GM23338 (cell line): ENCODE data around the gene KCNQ1OT1. TPM values are rescaled to one million over a fixed set of nuclear protein-coding genes. Genes with fewer than 3 reads are reported as not detected.

Experiments used
- CREB1 ChIP-seq: fragments of 250-450 bp; sonication (Bioruptor Pico); IDR thresholded peaks from 2 replicates; pipeline ENCODE4 v1.5.0; 2020; ENCODE audit warnings: low read depth, mild to moderate bottlenecking, moderate library complexity
- EZH2phosphoT487 ChIP-seq: fragments of 200-600 bp; sonication (generic); IDR thresholded peaks from one replicate; pipeline ENCODE4 v1.8.1; 2018; ENCODE audit warnings: antibody characterized with exemption; ENCODE audit not compliant: unreplicated experiment
- JUNB ChIP-seq: IDR thresholded peaks from one replicate; pipeline ENCODE4 v1.6.1; 2016; ENCODE audit warnings: antibody characterized with exemption; ENCODE audit not compliant: unreplicated experiment
- STAT1 ChIP-seq: IDR thresholded peaks from one replicate; pipeline ENCODE4 v1.6.1; 2016; ENCODE audit warnings: antibody characterized with exemption; ENCODE audit not compliant: unreplicated experiment
- ZNF331 ChIP-seq: fragments of 250-450 bp; sonication (Bioruptor Pico); IDR thresholded peaks from 2 replicates; pipeline ENCODE4 v1.5.0; 2020; ENCODE audit warnings: low read depth, mild to moderate bottlenecking, moderate library complexity
- polyA plus RNA-seq: library from polyadenylated mRNA; unstranded; fragments of >200 nt; fragmentation: Nextera tagmentation; extraction: Ambion mirVana; gene quantifications from 2 replicates; pipeline ENCODE4 v1.2.1, GENCODE V29; 2016
- total RNA-seq: library from RNA; depleted of rRNA; stranded (reverse); fragments of >200 nt; shearing (Covaris generic); gene quantifications from 2 replicates; pipeline ENCODE4 v1.2.3, GENCODE V29; 2014
- TF ChIP-seq, protein P1 (sequence below): fragments of 250-450 bp; sonication (Bioruptor Pico); IDR thresholded peaks from 2 replicates; pipeline ENCODE4 v1.5.0; 2020; ENCODE audit warnings: mild to moderate bottlenecking, moderate library complexity
- TF ChIP-seq, protein P2 (sequence below): IDR thresholded peaks from 2 replicates; pipeline ENCODE4 v1.6.1; 2016; ENCODE audit warnings: antibody characterized with exemption
- TF ChIP-seq, protein P3 (sequence below): IDR thresholded peaks from one replicate; pipeline ENCODE4 v1.6.1; 2018; ENCODE audit warnings: antibody characterized with exemption; ENCODE audit not compliant: unreplicated experiment

KCNQ1OT1 gene
- total and polyA plus RNA-seq, 2 experiments from 2014 or later = 1.5 to 4.2 TPM

DNA sequence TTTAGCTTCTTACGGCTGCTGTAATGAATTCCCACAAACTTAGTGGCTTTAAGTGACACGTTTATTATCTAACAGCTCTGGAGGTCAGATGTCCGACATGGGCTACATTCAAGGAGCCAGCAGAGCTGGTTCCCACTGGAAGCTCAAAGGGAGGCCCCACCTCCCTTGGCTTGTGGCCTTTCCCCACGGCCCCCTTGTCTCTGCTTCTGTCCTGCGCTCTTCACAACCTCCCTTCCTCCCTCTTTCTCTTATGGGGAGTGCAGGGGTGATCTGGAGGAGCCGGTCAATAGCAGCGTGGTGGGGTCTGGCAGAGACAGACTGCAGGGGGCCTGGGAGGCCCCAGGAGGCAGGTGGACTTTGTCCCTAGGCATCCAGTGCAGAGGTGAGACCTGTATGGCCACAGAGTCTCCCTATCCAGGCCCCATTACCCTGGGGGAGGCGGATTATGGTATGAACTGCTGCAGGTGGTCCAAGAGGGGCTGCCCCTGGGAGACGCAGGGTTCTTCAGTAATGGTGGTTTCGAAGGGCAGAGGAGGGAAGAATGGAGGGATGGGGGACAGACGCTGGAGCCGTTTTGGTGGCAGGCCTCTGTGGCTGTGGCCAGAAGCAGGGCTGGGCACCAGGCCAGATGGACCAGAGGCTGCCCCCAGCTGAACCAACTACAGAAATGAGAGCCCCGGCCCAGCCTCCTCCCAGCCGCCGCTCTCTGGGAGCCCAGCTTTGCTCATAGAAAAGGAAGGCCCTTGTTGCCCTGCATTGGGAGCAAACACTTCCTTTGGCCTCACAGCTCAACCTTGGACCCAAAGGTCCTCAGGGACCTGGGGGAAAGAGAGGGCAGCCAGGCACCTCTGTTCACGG lies 30.7 kb upstream of the KCNQ1OT1 start (continued):
- TF ChIP-seq, protein P1, sequence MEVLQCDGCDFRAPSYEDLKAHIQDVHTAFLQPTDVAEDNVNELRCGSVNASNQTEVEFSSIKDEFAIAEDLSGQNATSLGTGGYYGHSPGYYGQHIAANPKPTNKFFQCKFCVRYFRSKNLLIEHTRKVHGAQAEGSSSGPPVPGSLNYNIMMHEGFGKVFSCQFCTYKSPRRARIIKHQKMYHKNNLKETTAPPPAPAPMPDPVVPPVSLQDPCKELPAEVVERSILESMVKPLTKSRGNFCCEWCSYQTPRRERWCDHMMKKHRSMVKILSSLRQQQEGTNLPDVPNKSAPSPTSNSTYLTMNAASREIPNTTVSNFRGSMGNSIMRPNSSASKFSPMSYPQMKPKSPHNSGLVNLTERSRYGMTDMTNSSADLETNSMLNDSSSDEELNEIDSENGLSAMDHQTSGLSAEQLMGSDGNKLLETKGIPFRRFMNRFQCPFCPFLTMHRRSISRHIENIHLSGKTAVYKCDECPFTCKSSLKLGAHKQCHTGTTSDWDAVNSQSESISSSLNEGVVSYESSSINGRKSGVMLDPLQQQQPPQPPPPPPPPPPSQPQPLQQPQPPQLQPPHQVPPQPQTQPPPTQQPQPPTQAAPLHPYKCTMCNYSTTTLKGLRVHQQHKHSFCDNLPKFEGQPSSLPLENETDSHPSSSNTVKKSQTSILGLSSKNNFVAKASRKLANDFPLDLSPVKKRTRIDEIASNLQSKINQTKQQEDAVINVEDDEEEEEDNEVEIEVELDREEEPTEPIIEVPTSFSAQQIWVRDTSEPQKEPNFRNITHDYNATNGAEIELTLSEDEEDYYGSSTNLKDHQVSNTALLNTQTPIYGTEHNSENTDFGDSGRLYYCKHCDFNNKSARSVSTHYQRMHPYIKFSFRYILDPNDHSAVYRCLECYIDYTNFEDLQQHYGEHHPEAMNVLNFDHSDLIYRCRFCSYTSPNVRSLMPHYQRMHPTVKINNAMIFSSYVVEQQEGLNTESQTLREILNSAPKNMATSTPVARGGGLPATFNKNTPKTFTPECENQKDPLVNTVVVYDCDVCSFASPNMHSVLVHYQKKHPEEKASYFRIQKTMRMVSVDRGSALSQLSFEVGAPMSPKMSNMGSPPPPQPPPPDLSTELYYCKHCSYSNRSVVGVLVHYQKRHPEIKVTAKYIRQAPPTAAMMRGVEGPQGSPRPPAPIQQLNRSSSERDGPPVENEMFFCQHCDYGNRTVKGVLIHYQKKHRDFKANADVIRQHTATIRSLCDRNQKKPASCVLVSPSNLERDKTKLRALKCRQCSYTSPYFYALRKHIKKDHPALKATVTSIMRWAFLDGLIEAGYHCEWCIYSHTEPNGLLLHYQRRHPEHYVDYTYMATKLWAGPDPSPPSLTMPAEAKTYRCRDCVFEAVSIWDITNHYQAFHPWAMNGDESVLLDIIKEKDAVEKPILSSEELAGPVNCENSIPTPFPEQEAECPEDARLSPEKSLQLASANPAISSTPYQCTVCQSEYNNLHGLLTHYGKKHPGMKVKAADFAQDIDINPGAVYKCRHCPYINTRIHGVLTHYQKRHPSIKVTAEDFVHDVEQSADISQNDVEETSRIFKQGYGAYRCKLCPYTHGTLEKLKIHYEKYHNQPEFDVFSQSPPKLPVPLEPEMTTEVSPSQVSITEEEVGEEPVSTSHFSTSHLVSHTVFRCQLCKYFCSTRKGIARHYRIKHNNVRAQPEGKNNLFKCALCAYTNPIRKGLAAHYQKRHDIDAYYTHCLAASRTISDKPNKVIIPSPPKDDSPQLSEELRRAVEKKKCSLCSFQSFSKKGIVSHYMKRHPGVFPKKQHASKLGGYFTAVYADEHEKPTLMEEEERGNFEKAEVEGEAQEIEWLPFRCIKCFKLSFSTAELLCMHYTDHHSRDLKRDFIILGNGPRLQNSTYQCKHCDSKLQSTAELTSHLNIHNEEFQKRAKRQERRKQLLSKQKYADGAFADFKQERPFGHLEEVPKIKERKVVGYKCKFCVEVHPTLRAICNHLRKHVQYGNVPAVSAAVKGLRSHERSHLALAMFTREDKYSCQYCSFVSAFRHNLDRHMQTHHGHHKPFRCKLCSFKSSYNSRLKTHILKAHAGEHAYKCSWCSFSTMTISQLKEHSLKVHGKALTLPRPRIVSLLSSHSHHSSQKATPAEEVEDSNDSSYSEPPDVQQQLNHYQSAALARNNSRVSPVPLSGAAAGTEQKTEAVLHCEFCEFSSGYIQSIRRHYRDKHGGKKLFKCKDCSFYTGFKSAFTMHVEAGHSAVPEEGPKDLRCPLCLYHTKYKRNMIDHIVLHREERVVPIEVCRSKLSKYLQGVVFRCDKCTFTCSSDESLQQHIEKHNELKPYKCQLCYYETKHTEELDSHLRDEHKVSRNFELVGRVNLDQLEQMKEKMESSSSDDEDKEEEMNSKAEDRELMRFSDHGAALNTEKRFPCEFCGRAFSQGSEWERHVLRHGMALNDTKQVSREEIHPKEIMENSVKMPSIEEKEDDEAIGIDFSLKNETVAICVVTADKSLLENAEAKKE (CRISPR knock-in tag) = no peak
- TF ChIP-seq ZNF331 (CRISPR knock-in tag) (no peak), EZH2phosphoT487 (no peak), STAT1 (no peak), JUNB (no peak), CREB1 (CRISPR knock-in tag) (no peak)
- TF ChIP-seq, protein P2, sequence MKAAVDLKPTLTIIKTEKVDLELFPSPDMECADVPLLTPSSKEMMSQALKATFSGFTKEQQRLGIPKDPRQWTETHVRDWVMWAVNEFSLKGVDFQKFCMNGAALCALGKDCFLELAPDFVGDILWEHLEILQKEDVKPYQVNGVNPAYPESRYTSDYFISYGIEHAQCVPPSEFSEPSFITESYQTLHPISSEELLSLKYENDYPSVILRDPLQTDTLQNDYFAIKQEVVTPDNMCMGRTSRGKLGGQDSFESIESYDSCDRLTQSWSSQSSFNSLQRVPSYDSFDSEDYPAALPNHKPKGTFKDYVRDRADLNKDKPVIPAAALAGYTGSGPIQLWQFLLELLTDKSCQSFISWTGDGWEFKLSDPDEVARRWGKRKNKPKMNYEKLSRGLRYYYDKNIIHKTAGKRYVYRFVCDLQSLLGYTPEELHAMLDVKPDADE = no peak
- TF ChIP-seq, protein P3, sequence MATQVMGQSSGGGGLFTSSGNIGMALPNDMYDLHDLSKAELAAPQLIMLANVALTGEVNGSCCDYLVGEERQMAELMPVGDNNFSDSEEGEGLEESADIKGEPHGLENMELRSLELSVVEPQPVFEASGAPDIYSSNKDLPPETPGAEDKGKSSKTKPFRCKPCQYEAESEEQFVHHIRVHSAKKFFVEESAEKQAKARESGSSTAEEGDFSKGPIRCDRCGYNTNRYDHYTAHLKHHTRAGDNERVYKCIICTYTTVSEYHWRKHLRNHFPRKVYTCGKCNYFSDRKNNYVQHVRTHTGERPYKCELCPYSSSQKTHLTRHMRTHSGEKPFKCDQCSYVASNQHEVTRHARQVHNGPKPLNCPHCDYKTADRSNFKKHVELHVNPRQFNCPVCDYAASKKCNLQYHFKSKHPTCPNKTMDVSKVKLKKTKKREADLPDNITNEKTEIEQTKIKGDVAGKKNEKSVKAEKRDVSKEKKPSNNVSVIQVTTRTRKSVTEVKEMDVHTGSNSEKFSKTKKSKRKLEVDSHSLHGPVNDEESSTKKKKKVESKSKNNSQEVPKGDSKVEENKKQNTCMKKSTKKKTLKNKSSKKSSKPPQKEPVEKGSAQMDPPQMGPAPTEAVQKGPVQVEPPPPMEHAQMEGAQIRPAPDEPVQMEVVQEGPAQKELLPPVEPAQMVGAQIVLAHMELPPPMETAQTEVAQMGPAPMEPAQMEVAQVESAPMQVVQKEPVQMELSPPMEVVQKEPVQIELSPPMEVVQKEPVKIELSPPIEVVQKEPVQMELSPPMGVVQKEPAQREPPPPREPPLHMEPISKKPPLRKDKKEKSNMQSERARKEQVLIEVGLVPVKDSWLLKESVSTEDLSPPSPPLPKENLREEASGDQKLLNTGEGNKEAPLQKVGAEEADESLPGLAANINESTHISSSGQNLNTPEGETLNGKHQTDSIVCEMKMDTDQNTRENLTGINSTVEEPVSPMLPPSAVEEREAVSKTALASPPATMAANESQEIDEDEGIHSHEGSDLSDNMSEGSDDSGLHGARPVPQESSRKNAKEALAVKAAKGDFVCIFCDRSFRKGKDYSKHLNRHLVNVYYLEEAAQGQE = no peak
